Fibroblast of lung (primary cell): ENCODE data around the gene KRT85. TPM values are rescaled to one million over a fixed set of nuclear protein-coding genes. Genes with fewer than 3 reads are reported as not detected.

Source experiments
- DNase-seq, 2 donors: peaks; one replicate each; pipeline versions ENCODE4 v3.0.0 to v3.0.0-alpha.2; 2010; ENCODE audit warnings: low read depth in 2 of 2
- H2AFZ ChIP-seq: 2 replicates; pipeline ENCODE4 v1.5.1; 2012; ENCODE audit warnings: low read length, control low read depth, inconsistent platforms
- H3K27ac ChIP-seq: 2 replicates; pipeline ENCODE4 v1.5.1; 2011; ENCODE audit warnings: low read length, control low read depth; ENCODE audit not compliant: insufficient read depth
- H3K27me3 ChIP-seq: 2 replicates; pipeline ENCODE4 v1.5.1; 2011; ENCODE audit warnings: mild to moderate bottlenecking, low read length; ENCODE audit not compliant: control insufficient read depth, insufficient read depth
- H3K36me3 ChIP-seq: 2 replicates; pipeline ENCODE4 v1.5.1; 2011; ENCODE audit warnings: low read length; ENCODE audit not compliant: control insufficient read depth, insufficient read depth
- H3K4me1 ChIP-seq: 2 replicates; pipeline ENCODE4 v1.5.1; 2011; ENCODE audit warnings: low read length; ENCODE audit not compliant: control insufficient read depth, insufficient read depth; ENCODE audit errors: extremely low read depth
- H3K4me2 ChIP-seq: 2 replicates; pipeline ENCODE4 v1.5.1; 2011; ENCODE audit warnings: low read length, control low read depth; ENCODE audit not compliant: insufficient read depth; ENCODE audit errors: extremely low read depth
- H3K4me3 ChIP-seq, 4 experiments: fragments of 200-600 bp in 1 of 4; sonication (generic) in 1 of 4; replicated peaks in 1 of 4; 2 replicates each; pipeline ENCODE4 v1.5.1; 2011 to 2016; ENCODE audit warnings: low read length in 4 of 4, low read depth in 3 of 4, mild to moderate bottlenecking in 3 of 4, control low read depth in 2 of 4, inconsistent platforms in 1 of 4, mixed read lengths in 1 of 4; ENCODE audit not compliant: insufficient read depth in 1 of 4; ENCODE audit errors: control extremely low read depth in 1 of 4
- H3K79me2 ChIP-seq: 2 replicates; pipeline ENCODE4 v1.5.1; 2012; ENCODE audit warnings: mild to moderate bottlenecking, low read length, inconsistent platforms; ENCODE audit not compliant: control insufficient read depth, insufficient read depth
- H3K9ac ChIP-seq: 2 replicates; pipeline ENCODE4 v1.5.1; 2011; ENCODE audit warnings: mild to moderate bottlenecking, low read length, control low read depth; ENCODE audit not compliant: insufficient read depth
- H3K9me3 ChIP-seq: 2 replicates; pipeline ENCODE4 v1.5.1; 2012; ENCODE audit warnings: low read depth, low read length; ENCODE audit not compliant: control insufficient read depth, insufficient read depth
- H4K20me1 ChIP-seq: 2 replicates; pipeline ENCODE4 v1.5.1; 2011; ENCODE audit warnings: low read length; ENCODE audit not compliant: control insufficient read depth, insufficient read depth; ENCODE audit errors: extremely low read depth
- EZH2 ChIP-seq: IDR thresholded peaks from 2 replicates; pipeline ENCODE4 v1.5.1; 2012; ENCODE audit warnings: low read length, control low read depth, mild to moderate bottlenecking; ENCODE audit errors: missing control alignments
- polyA plus RNA-seq, 2 donors: library from polyadenylated mRNA; depleted of rRNA in 1 of 2; stranded (reverse) in 1 of 2; unstranded in 1 of 2; fragments of >200 nt; gene quantifications; 2 replicates each; pipeline ENCODE4 v1.2.1, GENCODE V29; 2011 to 2012; ENCODE audit warnings: missing spikeins in 1 of 2
- total RNA-seq: library from RNA; depleted of rRNA; stranded (reverse); fragments of >200 nt; gene quantifications from 2 replicates; pipeline ENCODE4 v1.2.1, GENCODE V29; 2014
- TF ChIP-seq, protein P1 (sequence below), 2 donors: IDR thresholded peaks in 1 of 2; conservative IDR thresholded peaks in 1 of 2; 1 replicate in 1 of 2; 2 replicates in 1 of 2; pipeline ENCODE4 v1.5.1; 2011 to 2012; ENCODE audit warnings: low read length in 2 of 2, control low read depth in 1 of 2, inconsistent platforms in 1 of 2, low read depth in 1 of 2, mild to moderate bottlenecking in 1 of 2

Gene KRT85
- total and polyA plus RNA-seq, 2 donors (not counting 1 experiment from before 2014, with no cell fraction given) = not detected

DNA sequence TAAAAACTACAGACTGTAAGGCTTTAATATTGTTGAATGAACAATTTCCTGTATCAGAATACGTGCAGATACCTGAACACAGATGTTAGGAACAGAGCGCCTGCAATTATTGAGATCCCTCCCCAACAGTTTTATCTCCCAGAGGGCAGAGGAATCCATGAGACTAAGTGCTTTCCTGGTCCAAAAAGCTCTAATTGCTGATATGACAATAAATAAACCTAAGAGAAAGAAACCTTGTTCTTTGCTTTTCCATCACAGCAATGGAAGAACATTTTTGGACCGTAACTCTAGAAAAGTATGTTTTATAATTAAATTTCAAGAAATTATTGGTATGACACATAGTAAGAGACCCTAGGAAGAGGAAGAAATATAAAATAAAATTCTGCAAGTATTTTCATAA is 33.1 kb downstream of the KRT85 start:
- no peak overlapping the region for H3K9ac ChIP-seq
- H3K27me3 ChIP-seq = peaks cover 18% of the 10 kb centered on the region
- H3K4me2 ChIP-seq = no peak overlapping the region
- H3K4me3 ChIP-seq = no peak overlapping the region
- TF ChIP-seq, protein P1, sequence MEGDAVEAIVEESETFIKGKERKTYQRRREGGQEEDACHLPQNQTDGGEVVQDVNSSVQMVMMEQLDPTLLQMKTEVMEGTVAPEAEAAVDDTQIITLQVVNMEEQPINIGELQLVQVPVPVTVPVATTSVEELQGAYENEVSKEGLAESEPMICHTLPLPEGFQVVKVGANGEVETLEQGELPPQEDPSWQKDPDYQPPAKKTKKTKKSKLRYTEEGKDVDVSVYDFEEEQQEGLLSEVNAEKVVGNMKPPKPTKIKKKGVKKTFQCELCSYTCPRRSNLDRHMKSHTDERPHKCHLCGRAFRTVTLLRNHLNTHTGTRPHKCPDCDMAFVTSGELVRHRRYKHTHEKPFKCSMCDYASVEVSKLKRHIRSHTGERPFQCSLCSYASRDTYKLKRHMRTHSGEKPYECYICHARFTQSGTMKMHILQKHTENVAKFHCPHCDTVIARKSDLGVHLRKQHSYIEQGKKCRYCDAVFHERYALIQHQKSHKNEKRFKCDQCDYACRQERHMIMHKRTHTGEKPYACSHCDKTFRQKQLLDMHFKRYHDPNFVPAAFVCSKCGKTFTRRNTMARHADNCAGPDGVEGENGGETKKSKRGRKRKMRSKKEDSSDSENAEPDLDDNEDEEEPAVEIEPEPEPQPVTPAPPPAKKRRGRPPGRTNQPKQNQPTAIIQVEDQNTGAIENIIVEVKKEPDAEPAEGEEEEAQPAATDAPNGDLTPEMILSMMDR (conservative IDR thresholded peaks at IDR 0.05 in 1 of 2, IDR thresholded peaks at IDR 0.05 in 1 of 2; ENCODE audit: low read depth in 1 of 2, low read length in 2 of 2) = no peak
- H3K9me3 ChIP-seq = no peaks in the 10 kb centered on the region
- H2AFZ ChIP-seq = no peak overlapping the region
- H3K4me1 ChIP-seq = no peaks in the 10 kb centered on the region
- no peaks in the 10 kb centered on the region for H3K36me3 ChIP-seq
- no peaks in the 10 kb centered on the region for H3K79me2 ChIP-seq
- no peak overlapping the region for H3K27ac ChIP-seq
- no peaks in the 10 kb centered on the region for H4K20me1 ChIP-seq
- DNase-seq = no peak

DNA sequence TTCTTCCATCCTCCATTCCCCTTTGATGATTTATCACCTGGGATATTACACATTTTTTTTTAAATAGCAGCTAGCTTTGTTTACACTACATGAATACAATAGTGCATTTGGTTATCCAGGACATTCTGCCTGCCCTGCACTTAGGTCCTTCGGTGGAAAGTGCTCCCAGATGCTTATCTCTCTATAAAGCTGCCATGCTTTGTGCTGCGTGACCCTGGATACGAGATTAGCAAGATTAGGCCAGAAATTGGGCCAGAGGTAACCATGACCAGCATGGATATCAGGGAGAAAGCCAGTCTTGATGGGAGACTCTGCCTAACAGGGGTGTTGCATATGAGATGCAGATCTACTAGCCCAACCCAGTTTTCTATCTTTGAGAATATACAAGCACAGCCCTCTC is 34.0 kb downstream of the KRT85 start:
- H3K4me3 ChIP-seq = no peak overlapping the region
- no peak overlapping the region for H3K4me2 ChIP-seq
- no peak overlapping the region for H3K9ac ChIP-seq
- DNase-seq = no peak
- H3K27me3 ChIP-seq = peaks cover 19% of the 10 kb centered on the region
- no peaks in the 10 kb centered on the region for H3K4me1 ChIP-seq
- H3K36me3 ChIP-seq = no peaks in the 10 kb centered on the region
- H2AFZ ChIP-seq = no peak overlapping the region
- H3K79me2 ChIP-seq = no peaks in the 10 kb centered on the region
- H3K9me3 ChIP-seq = no peaks in the 10 kb centered on the region
- H3K27ac ChIP-seq = no peak overlapping the region
- TF ChIP-seq EZH2 = no peak
- TF ChIP-seq, protein P1 (conservative IDR thresholded peaks at IDR 0.05 in 1 of 2, IDR thresholded peaks at IDR 0.05 in 1 of 2; ENCODE audit: low read depth in 1 of 2, low read length in 2 of 2) = no peak
- H4K20me1 ChIP-seq = no peaks in the 10 kb centered on the region

DNA sequence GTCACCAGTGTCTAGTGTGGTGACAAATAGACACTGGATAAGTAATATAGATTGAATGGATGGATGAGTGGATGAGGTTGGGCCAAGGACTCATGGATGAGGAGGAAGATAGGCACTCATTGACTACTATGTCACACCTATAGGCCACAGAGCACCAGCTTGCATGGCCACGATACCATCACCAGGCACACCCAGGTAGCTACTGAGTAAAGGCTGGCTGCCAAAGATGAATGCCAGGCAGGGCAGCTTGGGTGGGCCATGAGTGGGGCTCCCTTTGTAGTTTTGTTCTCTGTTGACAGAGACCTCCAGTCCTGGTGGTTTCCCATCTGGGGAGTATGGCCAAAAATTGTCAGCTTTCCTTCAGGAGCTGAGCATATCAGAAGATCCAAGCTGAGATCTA is 34.9 kb downstream of the KRT85 start:
- no peak for DNase-seq
- H4K20me1 ChIP-seq = no peaks in the 10 kb centered on the region

More for the DNA sequence above, 34.9 kb downstream of the KRT85 start:
- H3K9me3 ChIP-seq = no peaks in the 10 kb centered on the region
- no peak overlapping the region for H3K4me3 ChIP-seq
- H3K4me1 ChIP-seq = no peaks in the 10 kb centered on the region
- TF ChIP-seq, protein P1 (conservative IDR thresholded peaks at IDR 0.05 in 1 of 2, IDR thresholded peaks at IDR 0.05 in 1 of 2; ENCODE audit: low read depth in 1 of 2, low read length in 2 of 2) = no peak
- no peak for TF ChIP-seq EZH2
- H2AFZ ChIP-seq = no peak overlapping the region
- H3K4me2 ChIP-seq = no peak overlapping the region
- H3K27me3 ChIP-seq = peaks cover 16% of the 10 kb centered on the region
- no peak overlapping the region for H3K27ac ChIP-seq
- H3K36me3 ChIP-seq = no peaks in the 10 kb centered on the region
- H3K79me2 ChIP-seq = no peaks in the 10 kb centered on the region
- H3K9ac ChIP-seq = no peak overlapping the region
